Activated T-cell treated with anti-CD3 and anti-CD28 coated beads for 1 hour (primary cell): ENCODE data around the gene CFAP161.
"Not testable (repeated sequence)": the region's sequence is repeated elsewhere in the genome, so short reads cannot be mapped to it uniquely, and the experiment has no call there.

Source experiments
- DNase-seq: peaks from one replicate; pipeline ENCODE4 v3.0.0-alpha.2; 2020; ENCODE audit warnings: low read depth

The CFAP161 gene

GRCh38 chr15:81107889-81108288 is 26.2 kb upstream of the CFAP161 start:
- no peak for DNase-seq

- no peak for DNase-seq
These were observed 25.6 kb upstream of the CFAP161 start for GRCh38 chr15:81108427-81108826.

GRCh38 chr15:81111018-81111417 is 23.1 kb upstream of the CFAP161 start:
- DNase-seq, result no peak

GRCh38 chr15:81111510-81112470 is 22.3 kb upstream of the CFAP161 start:
- DNase-seq, result no peak

- no peak for DNase-seq
These were observed 20.8 kb upstream of the CFAP161 start for GRCh38 chr15:81113204-81113657.

GRCh38 chr15:81113861-81114291 is 20.2 kb upstream of the CFAP161 start:
- DNase-seq, result no peak

- DNase-seq, result no peak
These were observed 18.8 kb upstream of the CFAP161 start for GRCh38 chr15:81115054-81115939.

- DNase-seq, result no peak
These were observed 16.9 kb upstream of the CFAP161 start for GRCh38 chr15:81117136-81117535.

- DNase-seq, result no peak
These were observed 16.5 kb upstream of the CFAP161 start for GRCh38 chr15:81117581-81117980.

- no peak for DNase-seq
These were observed 15.7 kb upstream of the CFAP161 start for GRCh38 chr15:81118361-81118760.

- DNase-seq, result no peak
These were observed 14.0 kb upstream of the CFAP161 start for GRCh38 chr15:81120069-81120468.

- DNase-seq, result no peak
These were observed 7.2 kb upstream of the CFAP161 start for GRCh38 chr15:81126892-81127291.

GRCh38 chr15:81141478-81141877 is 7.4 kb downstream of the CFAP161 start:
- not testable (repeated sequence) for DNase-seq

GRCh38 chr15:81146006-81146405 is 11.9 kb downstream of the CFAP161 start:
- DNase-seq, result no peak

GRCh38 chr15:81146466-81146865 is 12.4 kb downstream of the CFAP161 start:
- DNase-seq, result no peak

GRCh38 chr15:81151389-81151788 is 17.3 kb downstream of the CFAP161 start:
- DNase-seq, result no peak

- DNase-seq, result no peak
These were observed 18.3 kb downstream of the CFAP161 start for GRCh38 chr15:81152339-81152738.

- no peak for DNase-seq
These were observed 18.7 kb downstream of the CFAP161 start for GRCh38 chr15:81152799-81153198.

GRCh38 chr15:81155375-81156218 is 21.5 kb downstream of the CFAP161 start:
- no peak for DNase-seq

GRCh38 chr15:81156324-81156723 is 22.3 kb downstream of the CFAP161 start:
- no peak for DNase-seq

- no peak for DNase-seq
These were observed 23.3 kb downstream of the CFAP161 start for GRCh38 chr15:81157195-81157938.
